ENCODE measurements around the gene MOV10L1.

MOV10L1 gene

DNA sequence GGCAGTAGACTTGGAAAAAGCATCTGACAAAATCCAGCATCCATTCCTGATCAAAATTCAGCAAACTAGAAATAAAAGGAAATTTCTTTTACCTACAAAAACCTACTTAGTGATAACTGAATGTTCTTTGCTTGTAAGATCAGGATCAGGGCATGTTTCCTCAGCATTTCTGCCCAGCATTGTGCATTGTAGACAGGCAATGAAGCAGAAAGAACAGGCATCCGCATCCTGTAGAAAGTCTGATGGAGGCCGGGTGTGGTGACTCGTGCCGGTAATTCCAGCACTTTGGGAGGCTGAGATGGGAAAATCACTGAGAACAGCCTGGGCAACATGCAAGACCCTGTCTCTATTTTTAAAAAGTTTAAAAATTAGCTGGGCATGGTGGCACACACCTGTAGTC, 48.2 kb downstream of the MOV10L1 start:
- TF ChIP-seq, protein P1, sequence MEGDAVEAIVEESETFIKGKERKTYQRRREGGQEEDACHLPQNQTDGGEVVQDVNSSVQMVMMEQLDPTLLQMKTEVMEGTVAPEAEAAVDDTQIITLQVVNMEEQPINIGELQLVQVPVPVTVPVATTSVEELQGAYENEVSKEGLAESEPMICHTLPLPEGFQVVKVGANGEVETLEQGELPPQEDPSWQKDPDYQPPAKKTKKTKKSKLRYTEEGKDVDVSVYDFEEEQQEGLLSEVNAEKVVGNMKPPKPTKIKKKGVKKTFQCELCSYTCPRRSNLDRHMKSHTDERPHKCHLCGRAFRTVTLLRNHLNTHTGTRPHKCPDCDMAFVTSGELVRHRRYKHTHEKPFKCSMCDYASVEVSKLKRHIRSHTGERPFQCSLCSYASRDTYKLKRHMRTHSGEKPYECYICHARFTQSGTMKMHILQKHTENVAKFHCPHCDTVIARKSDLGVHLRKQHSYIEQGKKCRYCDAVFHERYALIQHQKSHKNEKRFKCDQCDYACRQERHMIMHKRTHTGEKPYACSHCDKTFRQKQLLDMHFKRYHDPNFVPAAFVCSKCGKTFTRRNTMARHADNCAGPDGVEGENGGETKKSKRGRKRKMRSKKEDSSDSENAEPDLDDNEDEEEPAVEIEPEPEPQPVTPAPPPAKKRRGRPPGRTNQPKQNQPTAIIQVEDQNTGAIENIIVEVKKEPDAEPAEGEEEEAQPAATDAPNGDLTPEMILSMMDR (IDR thresholded peaks at IDR 0.05; ENCODE audit: insufficient read depth, low read depth, low read length, missing control alignments), result no peak
- DNase-seq (ENCODE audit: low read depth), result no peak
- no peak overlapping the region for H3K4me3 ChIP-seq (ENCODE audit: low read length)

DNA sequence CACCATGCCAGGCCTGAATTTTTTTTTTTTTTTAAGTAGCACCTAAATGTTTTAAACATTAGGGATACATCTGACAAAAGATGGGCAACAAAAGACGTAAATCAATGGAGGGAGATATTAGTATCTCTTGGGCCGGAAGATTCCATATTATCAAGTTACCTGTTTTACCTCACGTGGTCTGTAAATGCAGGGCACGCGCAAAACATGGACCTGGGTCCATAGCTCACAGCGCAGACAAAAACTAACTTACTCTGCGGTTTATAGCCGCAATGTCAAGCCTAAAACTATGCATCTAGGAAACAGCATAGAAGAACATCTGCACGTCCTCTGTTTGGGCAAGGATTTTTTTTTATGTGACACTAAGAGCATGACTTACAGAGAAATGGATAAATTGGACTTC, 49.2 kb downstream of the MOV10L1 start:
- no peak for DNase-seq (ENCODE audit: low read depth)
- TF ChIP-seq, protein P1 (IDR thresholded peaks at IDR 0.05; ENCODE audit: insufficient read depth, low read depth, low read length, missing control alignments), result no peak

DNA sequence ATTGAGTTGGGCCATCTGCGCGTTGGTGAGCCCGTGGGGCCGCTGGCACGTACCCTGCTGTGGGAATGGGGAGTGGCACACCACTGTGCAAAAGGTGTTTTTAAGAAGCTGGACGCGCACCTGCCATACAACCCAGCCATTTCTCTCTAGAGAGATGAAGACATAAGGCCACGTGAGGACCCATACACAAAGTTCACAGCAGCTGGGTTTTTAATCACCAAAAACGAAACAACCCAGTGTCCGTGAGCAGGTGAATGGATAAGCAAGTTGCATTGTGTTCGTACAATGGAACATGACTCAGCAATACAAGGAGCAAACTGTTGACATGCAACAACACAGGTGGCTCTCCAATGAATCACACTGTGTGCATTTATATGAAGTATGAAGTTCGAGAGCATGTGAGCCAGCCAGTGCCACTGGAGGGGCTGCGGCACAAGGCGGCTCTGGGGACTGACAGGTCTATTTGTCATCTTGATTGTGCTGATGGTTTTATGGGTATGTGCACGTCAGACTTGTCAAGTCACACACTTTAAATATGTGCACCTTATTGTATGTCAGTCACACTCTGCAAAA, 50.1 kb downstream of the MOV10L1 start:
- peak; percentile 79 for DNase-seq (ENCODE audit: low read depth)
- H3K4me3 ChIP-seq (ENCODE audit: low read length), result no peak overlapping the region
- TF ChIP-seq, protein P1 (IDR thresholded peaks at IDR 0.05; ENCODE audit: insufficient read depth, low read depth, low read length, missing control alignments), result no peak

More for the DNA sequence above, 49.2 kb downstream of the MOV10L1 start:
- H3K4me3 ChIP-seq (ENCODE audit: low read length), result no peak overlapping the region

DNA sequence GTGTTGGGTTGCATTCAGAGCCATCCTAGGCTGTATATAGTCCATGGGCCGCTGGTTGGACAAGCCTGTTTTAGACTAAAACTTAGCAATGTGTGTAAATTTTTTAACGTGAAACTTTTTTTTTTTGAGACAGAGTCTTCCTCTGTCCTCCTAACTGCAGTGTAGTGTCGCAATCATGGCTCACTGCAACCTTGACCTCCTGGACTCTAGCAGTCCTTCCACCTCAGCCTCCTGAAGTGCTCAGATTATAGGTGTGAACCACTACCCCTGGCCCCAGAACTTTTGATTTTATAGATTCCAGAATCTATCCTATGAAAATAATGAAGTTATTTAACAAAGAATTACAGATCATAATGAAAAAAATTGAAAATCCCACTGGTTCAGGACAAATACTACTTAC, 50.8 kb downstream of the MOV10L1 start:
- no peak overlapping the region for H3K4me3 ChIP-seq (ENCODE audit: low read length)
- TF ChIP-seq, protein P1 (IDR thresholded peaks at IDR 0.05; ENCODE audit: insufficient read depth, low read depth, low read length, missing control alignments), result no peak
- DNase-seq (ENCODE audit: low read depth), result no peak

DNA sequence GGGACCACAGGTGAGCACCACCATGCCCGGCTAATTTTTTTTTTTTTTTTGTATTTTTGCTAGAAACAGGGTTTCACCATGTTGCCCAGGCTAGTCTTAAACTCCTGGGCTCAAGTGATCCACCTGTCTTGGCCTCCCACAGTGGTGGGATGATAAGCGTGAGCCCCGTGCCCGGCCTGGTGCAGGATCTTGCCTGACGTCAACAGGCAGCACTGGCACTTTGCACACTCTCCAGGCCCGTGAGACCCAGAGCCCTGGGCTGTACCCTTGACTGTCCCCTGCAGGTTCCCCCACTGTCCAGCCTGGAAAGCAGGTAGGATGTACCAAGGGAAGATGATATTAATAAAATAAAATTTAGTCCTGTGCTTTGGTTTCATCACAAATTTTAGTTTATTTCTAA, 51.7 kb downstream of the MOV10L1 start:
- TF ChIP-seq, protein P1 (IDR thresholded peaks at IDR 0.05; ENCODE audit: insufficient read depth, low read depth, low read length, missing control alignments), result no peak
- DNase-seq (ENCODE audit: low read depth), result no peak

DNA sequence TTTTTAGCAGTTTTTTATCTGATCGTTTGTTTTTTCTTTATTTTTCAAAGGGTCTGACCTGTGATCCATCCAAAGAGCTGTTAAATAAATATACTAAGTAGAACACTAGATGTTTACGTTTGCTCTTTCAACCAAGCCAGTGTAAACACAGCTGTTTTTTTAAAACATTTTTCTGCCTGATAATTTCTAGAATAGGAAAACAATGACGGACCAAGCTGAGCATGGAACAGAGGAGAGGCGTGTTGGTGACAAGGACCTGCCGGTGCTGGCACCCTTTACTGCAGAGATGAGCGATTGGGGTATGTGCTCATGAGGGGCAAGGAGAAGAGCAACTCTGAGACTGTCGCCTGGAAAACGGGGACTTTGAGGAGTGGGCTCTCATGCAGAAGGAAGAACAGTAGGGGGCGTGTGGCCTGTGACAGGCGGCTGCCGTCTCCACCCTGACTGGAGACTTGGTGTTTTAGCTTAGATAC, 52.1 kb downstream of the MOV10L1 start:
- TF ChIP-seq, protein P1 (IDR thresholded peaks at IDR 0.05; ENCODE audit: insufficient read depth, low read depth, low read length, missing control alignments), result no peak
- no peak for DNase-seq (ENCODE audit: low read depth)
- no peak overlapping the region for H3K4me3 ChIP-seq (ENCODE audit: low read length)

More for the DNA sequence above, 51.7 kb downstream of the MOV10L1 start:
- H3K4me3 ChIP-seq (ENCODE audit: low read length), result no peak overlapping the region

DNA sequence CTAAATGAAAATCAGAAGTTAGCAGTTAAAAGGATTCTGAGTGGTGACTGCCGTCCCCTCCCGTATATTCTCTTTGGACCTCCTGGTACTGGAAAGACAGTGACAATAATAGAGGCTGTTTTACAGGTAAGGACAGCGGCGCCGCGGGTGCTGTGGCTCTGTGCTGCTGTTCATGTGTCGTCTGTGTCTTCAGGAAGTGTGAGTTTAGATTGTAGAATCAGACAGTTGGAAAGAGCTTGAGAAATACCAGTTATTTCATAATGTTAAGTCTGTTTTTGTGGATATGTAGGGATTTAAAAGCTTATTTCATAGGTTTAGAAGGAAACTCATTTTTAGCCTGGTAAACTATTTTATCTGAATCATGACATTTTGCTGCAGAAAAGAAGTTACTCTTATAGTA, 53.3 kb downstream of the MOV10L1 start:
- no peak for DNase-seq (ENCODE audit: low read depth)
- H3K4me3 ChIP-seq (ENCODE audit: low read length), result no peak overlapping the region
- TF ChIP-seq, protein P1 (IDR thresholded peaks at IDR 0.05; ENCODE audit: insufficient read depth, low read depth, low read length, missing control alignments), result no peak
